ENCODE results near the gene BUD31. TPM values are rescaled to one million over a fixed set of nuclear protein-coding genes. Genes with fewer than 3 reads are reported as not detected.
"Not testable (repeated sequence)": the region's sequence is repeated elsewhere in the genome, so short reads cannot be mapped to it uniquely, and the experiment has no call there.

BUD31 gene
- total RNA-seq, 1 donor = 124 TPM

- Histone ChIP-seq H3K4me2 (ENCODE audit: insufficient read depth, low read length) (no peak overlapping the region), H3K27ac (ENCODE audit: low read depth, low read length) (no peak overlapping the region), H3K36me3 (ENCODE audit: insufficient read depth, low read length) (peaks cover 26% of the 10 kb centered on the region), H3K9me3 (ENCODE audit: low read depth, low read length) (no peaks in the 10 kb centered on the region), H3K27me3 (ENCODE audit: insufficient read depth, low read length) (no peaks in the 10 kb centered on the region), H2AFZ (ENCODE audit: low read length) (no peak overlapping the region), H3K4me1 (ENCODE audit: insufficient read depth, low read length) (no peaks in the 10 kb centered on the region), H3K79me2 (ENCODE audit: insufficient read depth, low read length) (no peaks in the 10 kb centered on the region), H4K20me1 (ENCODE audit: insufficient read depth, low read length) (no peaks in the 10 kb centered on the region), H3K4me3 (ENCODE audit: insufficient read depth, low read length) (no peak overlapping the region)
- peak; percentile 70 for DNase-seq (ENCODE audit: insufficient read length, low spot score, missing footprints)
- no peak for TF ChIP-seq CTCF (IDR thresholded peaks at IDR 0.05; ENCODE audit: extremely low read depth, low read depth, low read length)
These were observed 21.0 kb downstream of the BUD31 start for GRCh38 chr7:99429756-99430155.

GRCh38 chr7:99431756-99432540 is 23.2 kb downstream of the BUD31 start:
- not testable (repeated sequence) for H3K27ac ChIP-seq (ENCODE audit: low read depth, low read length); H3K4me2 ChIP-seq (ENCODE audit: insufficient read depth, low read length); H3K27me3 ChIP-seq (ENCODE audit: insufficient read depth, low read length); H3K4me3 ChIP-seq (ENCODE audit: insufficient read depth, low read length); H3K4me1 ChIP-seq (ENCODE audit: insufficient read depth, low read length); H4K20me1 ChIP-seq (ENCODE audit: insufficient read depth, low read length); H3K79me2 ChIP-seq (ENCODE audit: insufficient read depth, low read length); H2AFZ ChIP-seq (ENCODE audit: low read length); H3K9me3 ChIP-seq (ENCODE audit: low read depth, low read length)
- DNase-seq (ENCODE audit: insufficient read length, low spot score, missing footprints) = peak; percentile 3
- H3K36me3 ChIP-seq (ENCODE audit: insufficient read depth, low read length) = peaks cover 30% of the 10 kb centered on the region

GRCh38 chr7:99433158-99433557 is 24.4 kb downstream of the BUD31 start:
- DNase-seq (ENCODE audit: insufficient read length, low spot score, missing footprints) = peak; percentile 76
- no peak overlapping the region for H3K27ac ChIP-seq (ENCODE audit: low read depth, low read length)
- no peaks in the 10 kb centered on the region for H3K27me3 ChIP-seq (ENCODE audit: insufficient read depth, low read length)
- H4K20me1 ChIP-seq (ENCODE audit: insufficient read depth, low read length) = peaks cover 3% of the 10 kb centered on the region
- H3K4me2 ChIP-seq (ENCODE audit: insufficient read depth, low read length) = no peak overlapping the region
- H3K79me2 ChIP-seq (ENCODE audit: insufficient read depth, low read length) = peaks cover 17% of the 10 kb centered on the region
- no peak overlapping the region for H3K4me3 ChIP-seq (ENCODE audit: insufficient read depth, low read length)
- H3K9me3 ChIP-seq (ENCODE audit: low read depth, low read length) = no peaks in the 10 kb centered on the region
- peaks cover 30% of the 10 kb centered on the region for H3K36me3 ChIP-seq (ENCODE audit: insufficient read depth, low read length)
- H3K4me1 ChIP-seq (ENCODE audit: insufficient read depth, low read length) = peaks cover 7% of the 10 kb centered on the region
- no peak overlapping the region for H2AFZ ChIP-seq (ENCODE audit: low read length)
- TF ChIP-seq CTCF (IDR thresholded peaks at IDR 0.05; ENCODE audit: extremely low read depth, low read depth, low read length) = no peak

- peak; percentile 62 for DNase-seq (ENCODE audit: insufficient read length, low spot score, missing footprints)
- Histone ChIP-seq H3K4me1 (ENCODE audit: insufficient read depth, low read length) (peaks cover 23% of the 10 kb centered on the region), H3K36me3 (ENCODE audit: insufficient read depth, low read length) (peaks cover 15% of the 10 kb centered on the region), H3K27me3 (ENCODE audit: insufficient read depth, low read length) (no peaks in the 10 kb centered on the region), H4K20me1 (ENCODE audit: insufficient read depth, low read length) (peaks cover 12% of the 10 kb centered on the region), H3K79me2 (ENCODE audit: insufficient read depth, low read length) (peaks cover 55% of the 10 kb centered on the region), H3K4me2 (ENCODE audit: insufficient read depth, low read length) (peak overlapping the region; percentile 85), H3K27ac (ENCODE audit: low read depth, low read length) (peak overlapping the region; percentile 69), H3K4me3 (ENCODE audit: insufficient read depth, low read length) (peak overlapping the region; percentile 97), H2AFZ (ENCODE audit: low read length) (peak overlapping the region; percentile 95), H3K9me3 (ENCODE audit: low read depth, low read length) (no peaks in the 10 kb centered on the region)
- no peak for TF ChIP-seq CTCF (IDR thresholded peaks at IDR 0.05; ENCODE audit: extremely low read depth, low read depth, low read length)
These were observed 29.3 kb downstream of the BUD31 start for GRCh38 chr7:99437946-99438572.

Measured in osteoblast (primary cell).